Adrenal gland (tissue), 12 donors: ENCODE measurements around the gene TK2. TPM values are rescaled to one million over a fixed set of nuclear protein-coding genes. Genes with fewer than 3 reads are reported as not detected.
"Not testable (repeated sequence)": the region's sequence is repeated elsewhere in the genome, so short reads cannot be mapped to it uniquely, and the experiment has no call there.

Experiments
- DNase-seq, 7 donors: peaks; one replicate each; pipeline ENCODE4 v3.0.0-alpha.2; 2019 to 2020
- H3K27ac ChIP-seq, 5 donors: fragments of 200-600 bp; sonication (generic) in 4 of 5; 1 replicate in 3 of 5; 2 replicates in 2 of 5; pipeline versions ENCODE4 v1.5.1 to v1.8.0; 2016 to 2020; ENCODE audit warnings: mild to moderate bottlenecking in 1 of 5
- H3K27me3 ChIP-seq: fragments of 200-600 bp; 2 replicates; pipeline ENCODE4 v1.8.0; 2021
- H3K36me3 ChIP-seq, 2 donors: fragments of 200-600 bp; replicated peaks in 1 of 2; 1 replicate in 1 of 2; 2 replicates in 1 of 2; pipeline versions ENCODE4 v1.5.1 to v1.8.0; 2018 to 2022
- H3K4me1 ChIP-seq, 2 donors: fragments of 200-600 bp; replicated peaks in 1 of 2; 1 replicate in 1 of 2; 2 replicates in 1 of 2; pipeline versions ENCODE4 v1.5.1 to v1.8.0; 2018 to 2021
- H3K4me3 ChIP-seq, 4 donors: fragments of 200-600 bp; sonication (generic) in 3 of 4; one replicate each; pipeline ENCODE4 v1.5.1; 2016 to 2018
- H3K9me3 ChIP-seq, 3 donors: fragments of 200-600 bp; sonication (generic) in 1 of 3; replicated peaks in 1 of 3; 1 replicate in 2 of 3; 2 replicates in 1 of 3; pipeline versions ENCODE4 v1.5.1 to v1.8.0; 2016 to 2021
- POLR2A ChIP-seq, 2 donors: fragments of 450-650 bp; IDR thresholded peaks; one replicate each; pipeline ENCODE4 v1.6.1; 2017; ENCODE audit warnings: antibody characterized with exemption in 2 of 2, mild to moderate bottlenecking in 2 of 2, moderate library complexity in 1 of 2
- WGBS, 4 donors: extraction: QIAGEN DNeasy Blood & Tissue Kit in 2 of 4; methylation state at CpG; one replicate each; pipeline versions ENCODE4 v1.1.5 to v1.1.7; 2013 to 2017; 5-methylcytosine and 5-hydroxymethylcytosine counted together
- intact Hi-C, 2 donors: fragments of 100-400 bp; cut with DNase I; formaldehyde crosslinking; loops; one replicate each; pipeline versions ENCODE4 v1.14.1 to v1.15.0; 2022 to 2023
- polyA plus RNA-seq, 3 donors: library from polyadenylated mRNA; stranded (reverse); fragments of 200-250 nt in 2 of 3; fragments of 350-450 nt in 1 of 3; fragmentation: Illumina TruSeq in 1 of 3; extraction: RNeasy Lipid Tissue Mini Kit (QIAGEN cat#74804) in 1 of 3; gene quantifications; one replicate each; pipeline ENCODE4 v1.2.3, GENCODE V29; 2013 to 2014
- total RNA-seq, 9 donors: library from RNA; depleted of rRNA in 4 of 9; stranded (reverse); fragments of >200 nt in 4 of 9; fragments of 120-200 nt in 1 of 9; fragmentation: NEBNext Ultra II Directional in 1 of 9; extraction: Animal tissue kit (Norgen Biotek cat#: 25700) in 1 of 9; gene quantifications; one replicate each; pipeline versions ENCODE4 v1.1.0 to v1.2.4, GENCODE V29; 2013 to 2023
- TF ChIP-seq, protein P1 (sequence below), 6 experiments: fragments of 450-650 bp in 4 of 6; fragments of 200-600 bp in 2 of 6; sonication (generic) in 1 of 6; IDR thresholded peaks; 1 replicate in 5 of 6; 2 replicates in 1 of 6; pipeline versions ENCODE4 v1.5.1 to v1.8.0; 2016 to 2021; ENCODE audit warnings: antibody characterized with exemption in 6 of 6, mild to moderate bottlenecking in 2 of 6, moderate library complexity in 1 of 6
- donor health status: healthy with polysubstance abuse.
- donor health status: Bipolar disorder and iron deficiency.
- donor health status: DM: yes; HTN: yes; CAD: no.
- donor health status: DM: no; HTN: no; CAD: no.
- donor health status: DM: no; HTN: no; CAD: no.
- donor health status: DM: yes; HTN: yes; CAD: no.

Gene TK2
- total and polyA plus RNA-seq, 12 donors, result 24.9 to 78.9 (median 59.3) TPM

DNA sequence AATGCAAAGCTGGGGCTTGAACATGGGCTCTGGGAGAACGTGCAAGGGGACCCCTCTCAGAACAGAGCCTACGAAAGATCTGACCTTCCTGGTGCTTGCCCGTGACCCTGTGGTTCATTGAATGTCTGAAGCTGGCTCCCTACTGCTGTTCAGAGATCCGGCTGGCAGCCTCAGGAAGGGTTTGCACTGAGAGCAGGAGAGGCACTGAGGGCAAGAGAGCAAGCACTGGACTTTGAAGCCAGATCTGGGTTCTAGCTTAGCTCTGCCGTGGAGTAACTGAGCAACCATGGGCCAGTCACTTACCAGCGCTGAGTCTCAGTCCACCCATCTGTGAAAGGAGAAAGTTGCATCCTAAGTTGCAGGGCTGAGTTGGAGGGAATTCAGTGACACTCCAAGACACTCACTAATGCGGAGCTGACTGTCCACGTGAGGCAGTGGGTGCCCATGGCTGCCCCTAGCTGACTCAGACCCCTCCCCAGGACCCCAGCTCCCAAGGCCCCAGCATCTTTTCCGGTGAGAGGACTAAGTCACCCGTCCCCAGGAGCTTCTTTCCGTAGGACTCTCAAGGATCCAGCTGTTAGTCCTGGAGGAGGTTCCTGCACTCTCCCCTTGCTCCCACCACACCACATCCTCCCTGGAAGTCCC, 81.5 kb downstream of the TK2 start:
- Histone ChIP-seq H3K27ac (no peak overlapping the region), H3K27me3 (peaks cover 4% of the 10 kb centered on the region), H3K4me1 (no peaks in the 10 kb centered on the region), H3K4me3 (no peak overlapping the region), H3K9me3 (no peaks in the 10 kb centered on the region), H3K36me3 (no peaks in the 10 kb centered on the region)
- intact Hi-C loops, result no loop called here
- 77 to 85% (median 84%) methylated on average over 9 to 11 of the region's 11 CpGs for WGBS, 4 donors
- no peak for DNase-seq
- no peak for TF ChIP-seq POLR2A (IDR thresholded peaks at IDR 0.05)
- TF ChIP-seq, protein P1, sequence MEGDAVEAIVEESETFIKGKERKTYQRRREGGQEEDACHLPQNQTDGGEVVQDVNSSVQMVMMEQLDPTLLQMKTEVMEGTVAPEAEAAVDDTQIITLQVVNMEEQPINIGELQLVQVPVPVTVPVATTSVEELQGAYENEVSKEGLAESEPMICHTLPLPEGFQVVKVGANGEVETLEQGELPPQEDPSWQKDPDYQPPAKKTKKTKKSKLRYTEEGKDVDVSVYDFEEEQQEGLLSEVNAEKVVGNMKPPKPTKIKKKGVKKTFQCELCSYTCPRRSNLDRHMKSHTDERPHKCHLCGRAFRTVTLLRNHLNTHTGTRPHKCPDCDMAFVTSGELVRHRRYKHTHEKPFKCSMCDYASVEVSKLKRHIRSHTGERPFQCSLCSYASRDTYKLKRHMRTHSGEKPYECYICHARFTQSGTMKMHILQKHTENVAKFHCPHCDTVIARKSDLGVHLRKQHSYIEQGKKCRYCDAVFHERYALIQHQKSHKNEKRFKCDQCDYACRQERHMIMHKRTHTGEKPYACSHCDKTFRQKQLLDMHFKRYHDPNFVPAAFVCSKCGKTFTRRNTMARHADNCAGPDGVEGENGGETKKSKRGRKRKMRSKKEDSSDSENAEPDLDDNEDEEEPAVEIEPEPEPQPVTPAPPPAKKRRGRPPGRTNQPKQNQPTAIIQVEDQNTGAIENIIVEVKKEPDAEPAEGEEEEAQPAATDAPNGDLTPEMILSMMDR (IDR thresholded peaks at IDR 0.05), result no peak

DNA sequence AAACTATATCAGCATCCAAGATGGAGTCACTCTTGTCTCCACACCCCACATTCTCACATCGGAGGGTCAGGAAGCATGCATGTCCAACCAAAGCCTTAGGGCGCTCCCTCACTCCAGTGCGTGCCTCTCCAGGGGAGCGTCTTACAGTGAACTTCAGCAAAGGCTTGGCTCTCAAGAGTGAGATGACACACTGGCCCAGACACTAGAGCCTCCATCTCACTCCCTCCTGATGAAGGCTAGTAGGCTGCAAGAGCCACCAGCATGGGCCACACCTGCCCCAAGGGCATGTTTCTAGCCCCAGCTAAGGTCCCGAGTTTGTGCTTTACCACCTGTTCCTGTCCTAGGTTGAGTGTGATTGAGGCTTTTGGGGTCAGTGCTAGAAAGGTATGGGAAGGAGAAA, 82.3 kb downstream of the TK2 start:
- Histone ChIP-seq H3K27me3 (peaks cover 4% of the 10 kb centered on the region), H3K4me1 (no peaks in the 10 kb centered on the region), H3K27ac (no peak overlapping the region), H3K36me3 (no peaks in the 10 kb centered on the region), H3K4me3 (no peak overlapping the region), H3K9me3 (no peaks in the 10 kb centered on the region)
- DNase-seq, result no peak
- WGBS, 4 donors, result 92 to 95% (median 93%) methylated on average over 5 of the region's 5 CpGs
- intact Hi-C loops, result no loop called here
- TF ChIP-seq, protein P1 (IDR thresholded peaks at IDR 0.05), result no peak
- TF ChIP-seq POLR2A (IDR thresholded peaks at IDR 0.05), result no peak

DNA sequence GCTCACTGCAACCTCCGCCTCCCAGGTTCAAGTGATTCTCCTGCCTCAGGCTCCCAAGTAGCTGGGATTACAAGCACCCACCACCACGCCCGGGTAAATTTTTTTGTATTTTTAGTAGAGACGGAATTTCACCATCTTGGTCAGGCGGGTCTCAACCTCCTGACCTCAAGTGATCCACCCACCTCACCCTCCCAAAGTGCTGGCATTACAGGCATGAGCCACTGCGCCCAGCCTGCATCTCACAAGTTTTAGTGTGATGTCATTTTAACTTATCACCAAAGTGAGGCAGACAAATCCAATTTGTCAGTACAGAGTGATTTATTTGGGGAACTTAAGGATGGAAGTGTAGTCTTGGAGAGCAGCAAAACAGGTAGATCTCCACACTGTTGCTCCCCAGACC, 83.3 kb downstream of the TK2 start:
- H3K4me1 ChIP-seq, intact Hi-C loops, H3K27me3 ChIP-seq, H3K36me3 ChIP-seq, H3K4me3 ChIP-seq, H3K9me3 ChIP-seq, H3K27ac ChIP-seq, DNase-seq: not testable (repeated sequence)
- WGBS, 4 donors, result 89 to 92% (median 90%) methylated on average over 6 of the region's 6 CpGs

DNA sequence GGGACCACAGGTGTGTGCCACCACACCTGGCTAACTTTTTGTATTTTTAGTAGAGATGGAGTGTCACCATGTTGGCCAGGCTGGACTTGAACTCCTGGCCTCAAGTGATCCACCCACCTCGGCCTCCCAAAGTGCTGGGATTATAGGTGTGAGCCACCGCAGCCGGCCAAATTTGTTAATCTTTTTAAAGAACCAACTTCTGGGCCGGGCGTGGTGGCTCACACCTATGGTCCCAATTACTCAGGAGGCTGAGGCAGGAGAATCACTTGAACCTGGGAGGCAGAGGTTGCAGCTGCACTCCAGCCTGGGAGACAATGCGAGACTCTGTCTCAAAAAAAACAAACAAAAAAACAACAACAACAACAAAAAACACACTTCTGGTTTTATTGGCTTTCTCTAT, 84.0 kb downstream of the TK2 start:
- H3K4me3 ChIP-seq, H3K4me1 ChIP-seq, intact Hi-C loops, H3K27ac ChIP-seq, H3K27me3 ChIP-seq, DNase-seq, H3K36me3 ChIP-seq, H3K9me3 ChIP-seq: not testable (repeated sequence)
- 85 to 91% (median 88%) methylated on average over 5 to 6 of the region's 6 CpGs for WGBS, 4 donors

DNA sequence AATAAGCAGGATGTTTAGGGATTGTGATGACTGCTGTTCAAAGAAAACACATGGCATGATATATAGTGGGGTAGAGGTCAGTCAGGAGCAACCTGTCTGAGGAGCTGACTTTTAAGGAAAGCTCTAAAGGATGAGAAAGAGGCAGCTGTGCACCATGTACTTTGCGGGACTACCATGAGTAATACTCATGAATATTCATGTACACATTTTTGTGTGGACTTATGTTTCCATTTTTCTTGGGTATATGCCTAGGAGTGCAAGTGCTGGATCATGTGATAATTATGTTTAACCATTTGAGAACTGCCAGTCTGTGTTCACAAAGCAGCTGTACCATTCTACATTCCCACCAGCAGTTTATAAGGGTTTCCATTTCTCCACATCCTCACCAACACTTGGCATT, 87.0 kb downstream of the TK2 start:
- H3K27me3 ChIP-seq, result peaks cover 18% of the 10 kb centered on the region
- no peak overlapping the region for H3K4me3 ChIP-seq
- no peak for DNase-seq
- 57 to 71% (median 62%) methylated on average over 1 of the region's 1 CpG for WGBS, 4 donors
- no peak for TF ChIP-seq POLR2A (IDR thresholded peaks at IDR 0.05)
- TF ChIP-seq, protein P1 (IDR thresholded peaks at IDR 0.05), result no peak
- no peaks in the 10 kb centered on the region for H3K9me3 ChIP-seq
- intact Hi-C loops, result no loop called here
- H3K4me1 ChIP-seq, result no peaks in the 10 kb centered on the region
- H3K27ac ChIP-seq, result no peak overlapping the region
- no peaks in the 10 kb centered on the region for H3K36me3 ChIP-seq
